HG03097 (cell line): ENCODE data around the gene PLAGL1.
"Not testable (repeated sequence)": the region's sequence is repeated elsewhere in the genome, so short reads cannot be mapped to it uniquely, and the experiment has no call there.

ENCODE experiments used
- ATAC-seq: cut with Tn5 transposase; IDR thresholded peaks from one replicate; pipeline ENCODE4 v1.9.1; 2021; ENCODE audit not compliant: unreplicated experiment, low FRiP score

The PLAGL1 gene

DNA sequence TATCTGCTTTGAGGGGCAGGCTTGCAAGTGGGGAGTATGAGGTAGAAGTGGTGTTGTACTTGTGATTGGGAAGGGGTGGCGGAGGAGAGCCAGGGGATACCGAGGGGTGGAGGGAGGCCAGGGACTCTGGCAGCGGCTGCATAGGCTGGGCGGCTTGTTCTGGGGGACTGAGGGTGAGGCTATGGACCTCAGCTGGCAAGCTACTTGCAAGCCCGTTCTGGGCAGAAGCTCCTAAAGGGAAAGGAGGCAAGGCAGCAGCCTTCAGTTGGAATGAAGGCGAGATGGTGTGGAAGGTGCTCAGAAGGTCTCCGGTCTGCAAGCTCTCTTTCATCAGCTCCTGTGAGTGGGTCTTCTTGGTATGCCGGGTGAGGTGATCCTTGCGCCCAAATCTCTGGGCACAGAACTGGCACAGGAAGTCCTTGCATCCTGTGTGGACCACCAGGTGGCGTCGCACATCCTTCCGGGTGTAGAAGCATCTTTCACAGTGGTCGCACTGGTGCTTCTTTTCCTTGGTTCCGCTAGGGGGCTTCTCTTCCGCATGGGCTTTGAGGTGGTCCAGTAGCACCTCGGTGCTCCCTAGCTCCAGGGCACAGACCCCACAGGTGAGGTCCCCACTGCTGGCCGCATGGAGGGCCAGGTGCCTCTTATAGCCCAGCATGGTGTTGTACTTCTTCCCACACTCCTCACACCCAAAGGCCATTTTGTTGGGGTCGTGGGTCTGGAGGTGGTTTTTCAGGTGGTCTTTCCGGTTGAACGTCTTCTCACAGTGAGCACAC, 66.0 kb downstream of the PLAGL1 start:
- peak; percentile 48 for ATAC-seq

DNA sequence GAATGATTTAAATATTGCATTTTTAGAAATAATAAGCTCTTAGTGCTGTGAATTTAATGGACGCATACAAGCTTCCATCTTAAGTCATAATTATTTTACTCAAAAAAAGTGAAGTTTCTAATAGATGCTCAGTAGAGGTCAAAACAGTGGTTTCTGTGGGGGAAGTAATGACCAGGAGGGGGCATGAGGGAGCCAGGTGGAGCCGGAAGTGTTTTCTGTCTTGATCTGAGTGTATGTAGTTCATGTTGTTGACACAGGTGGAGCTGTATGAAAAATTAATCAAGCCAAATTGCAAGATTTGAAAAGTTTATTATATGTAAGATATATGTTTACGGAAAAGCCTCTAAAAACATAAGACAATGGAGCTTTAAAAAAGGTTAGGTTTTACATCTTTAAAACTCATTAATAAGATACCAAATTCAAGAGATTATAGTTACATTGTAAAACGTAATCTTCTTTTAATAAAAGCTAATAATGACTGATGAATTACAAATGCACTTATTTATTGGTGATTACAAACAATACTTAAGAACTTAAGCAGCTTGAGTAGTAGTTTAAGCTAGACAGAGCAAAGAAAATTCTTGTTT, 68.0 kb downstream of the PLAGL1 start:
- ATAC-seq: peak; percentile 77

- no peak for ATAC-seq
Measured at GRCh38 chr6:143939364-143939763, 68.7 kb downstream of the PLAGL1 start.

DNA sequence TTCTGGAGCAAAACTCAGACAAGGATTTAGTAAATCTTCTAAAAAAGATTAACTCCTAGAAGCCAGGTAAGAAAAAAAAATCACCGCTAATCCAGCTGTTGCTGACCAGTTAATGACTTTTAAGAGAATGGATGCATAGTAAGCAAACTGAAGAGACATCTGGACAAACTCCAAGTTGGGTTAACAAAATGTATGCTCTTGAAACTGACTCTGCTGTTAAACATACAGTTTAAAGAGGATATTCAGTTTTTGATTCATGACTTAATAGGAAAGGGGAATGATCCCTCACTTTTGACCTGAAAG, 70.4 kb downstream of the PLAGL1 start:
- no peak for ATAC-seq

DNA sequence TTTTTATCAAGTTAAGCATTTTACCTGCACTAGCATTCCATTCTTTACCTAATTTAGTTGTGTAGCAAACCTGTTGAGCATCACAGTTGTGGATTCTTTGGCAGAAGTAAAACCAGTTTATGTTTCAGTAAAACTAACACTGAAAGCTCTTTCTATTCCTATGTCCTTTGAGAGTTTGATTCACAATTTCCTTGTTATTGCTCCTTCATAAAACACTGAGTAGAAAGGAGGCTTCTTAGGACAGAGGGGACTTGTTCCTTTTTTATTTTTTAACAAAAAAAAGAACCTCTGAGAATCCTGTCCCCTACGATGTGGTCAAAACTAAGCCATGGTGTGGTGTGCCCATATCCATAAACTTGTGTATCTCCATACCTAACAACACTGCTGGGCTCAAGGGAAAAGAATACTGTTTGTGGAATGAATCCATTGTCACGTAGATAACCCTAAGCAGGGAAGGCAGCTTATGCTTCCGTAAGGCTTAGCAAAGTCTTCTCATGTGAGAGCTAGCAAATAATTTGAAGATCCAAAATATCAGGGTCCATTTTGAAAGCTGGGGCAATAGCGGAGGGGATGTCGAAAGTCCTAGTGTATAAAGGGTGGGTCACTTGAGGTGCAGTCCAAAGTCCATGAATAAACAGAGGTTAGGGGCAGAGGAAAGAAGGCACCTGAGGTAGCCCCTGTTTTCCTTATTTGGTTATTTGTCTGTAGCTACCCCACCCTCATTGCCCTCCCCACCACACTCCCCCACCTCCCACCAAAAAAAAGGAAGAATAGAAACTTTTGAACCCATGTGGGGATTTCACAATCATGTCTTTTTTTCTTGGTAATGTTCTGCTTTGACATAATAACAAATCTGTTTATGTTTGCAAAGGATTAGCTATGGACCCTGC, 71.0 kb downstream of the PLAGL1 start:
- no peak for ATAC-seq

DNA sequence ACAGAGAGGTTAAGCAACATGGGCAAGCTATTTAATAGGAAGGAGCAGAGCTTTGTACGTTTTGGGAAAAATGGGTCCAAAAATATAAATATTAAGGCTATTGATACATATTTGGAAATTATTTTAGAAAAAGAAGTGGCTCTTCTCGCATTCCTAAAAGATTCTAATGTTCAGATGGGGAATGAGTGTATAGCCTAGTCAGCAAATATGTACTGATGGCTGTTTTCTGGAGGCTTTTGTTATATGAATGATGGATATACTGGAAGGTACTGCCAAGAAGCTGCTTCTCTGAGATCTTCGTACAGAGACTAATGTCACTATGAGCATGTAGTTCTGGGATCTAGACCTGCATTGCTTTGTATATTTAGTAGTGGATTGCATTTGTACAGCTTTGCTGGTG, 71.7 kb downstream of the PLAGL1 start:
- no peak for ATAC-seq

- ATAC-seq: no peak
Measured at GRCh38 chr6:143934867-143935266, 73.2 kb downstream of the PLAGL1 start.

- ATAC-seq: no peak
Measured at GRCh38 chr6:143934331-143934730, 73.7 kb downstream of the PLAGL1 start.

GRCh38 chr6:143929975-143930374, 78.1 kb downstream of the PLAGL1 start:
- ATAC-seq: no peak

DNA sequence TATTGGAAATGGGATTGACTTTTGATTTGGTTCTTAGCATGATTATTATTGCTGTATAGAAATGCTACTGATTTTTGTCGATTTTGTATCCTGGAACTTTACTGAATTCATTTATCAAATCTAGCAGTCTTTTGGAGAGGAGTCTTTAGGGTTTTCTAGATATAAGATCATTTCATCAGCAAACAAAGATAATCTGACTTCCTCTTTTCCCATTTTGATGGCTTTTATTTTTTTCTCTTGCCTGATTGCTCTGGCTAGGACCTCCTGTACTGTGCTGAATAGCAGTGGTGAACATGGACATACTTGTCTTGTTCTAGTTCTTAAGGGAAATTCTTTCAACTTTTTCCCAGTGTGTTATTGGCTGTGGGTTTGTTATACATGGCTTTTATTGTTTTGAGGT, 79.2 kb downstream of the PLAGL1 start:
- no peak for ATAC-seq

GRCh38 chr6:143917026-143917425, 91.0 kb downstream of the PLAGL1 start:
- ATAC-seq: not testable (repeated sequence)

- no peak for ATAC-seq
Measured at GRCh38 chr6:143912671-143913070, 95.4 kb downstream of the PLAGL1 start.

GRCh38 chr6:143911028-143911427, 97.0 kb downstream of the PLAGL1 start:
- no peak for ATAC-seq

DNA sequence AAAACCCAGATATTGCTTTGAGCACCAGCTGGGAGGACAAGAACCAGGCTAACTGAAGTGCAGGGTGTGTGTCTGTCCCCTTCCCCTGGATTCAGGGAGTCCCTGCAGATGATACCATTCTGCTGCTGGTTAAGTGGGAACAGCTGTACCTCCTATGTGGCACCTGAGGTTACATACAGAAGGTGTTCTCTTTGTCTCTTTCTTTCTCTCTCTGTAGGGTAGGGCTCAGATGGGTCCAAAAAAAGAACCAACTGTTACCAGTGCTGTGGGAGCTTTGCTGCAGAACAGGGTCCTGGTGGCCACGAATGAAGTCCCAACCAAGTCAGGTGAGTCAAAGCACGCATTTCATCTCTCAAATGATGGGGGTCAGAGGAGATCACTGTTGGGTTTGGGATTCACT, 105.2 kb downstream of the PLAGL1 start:
- ATAC-seq: no peak

- peak; percentile 97 for ATAC-seq
Measured at GRCh38 chr6:143901885-143902750, 105.9 kb downstream of the PLAGL1 start.

DNA sequence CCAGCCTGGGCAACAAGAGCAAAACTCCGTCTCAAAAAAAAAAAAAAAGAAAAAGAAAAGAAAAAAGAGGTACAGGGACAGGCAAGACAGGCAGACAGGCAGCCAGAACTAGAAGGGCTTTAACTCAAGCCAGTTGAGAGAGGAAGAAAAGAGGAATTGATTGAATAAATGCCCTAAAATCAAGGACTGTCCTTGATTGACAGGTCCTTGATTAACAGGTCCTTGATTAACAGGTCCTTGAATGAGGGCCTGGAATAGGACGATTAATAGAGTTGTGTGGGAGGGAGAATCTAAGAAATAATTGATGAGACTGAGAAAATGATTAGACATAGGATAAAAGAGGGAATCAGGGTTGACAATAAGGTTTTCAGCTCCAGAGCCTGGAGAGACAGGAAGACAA, 107.7 kb downstream of the PLAGL1 start:
- no peak for ATAC-seq

GRCh38 chr6:143896126-143896860, 111.8 kb downstream of the PLAGL1 start:
- ATAC-seq: no peak

GRCh38 chr6:143894655-143895054, 113.4 kb downstream of the PLAGL1 start:
- no peak for ATAC-seq
